GM11168 (cell line): ENCODE measurements around the gene ST8SIA5.
"Not testable (repeated sequence)": the region's sequence is repeated elsewhere in the genome, so short reads cannot be mapped to it uniquely, and the experiment has no call there.

Experiments used
- in situ Hi-C: fragments of 300-500 bp; cut with MboI; formaldehyde crosslinking; loops from one replicate; pipeline ENCODE4 v1.12.0; 2022; ENCODE audit warnings: low sequenced_read_pairs; ENCODE audit not compliant: unreplicated experiment

ST8SIA5 gene, protein sequence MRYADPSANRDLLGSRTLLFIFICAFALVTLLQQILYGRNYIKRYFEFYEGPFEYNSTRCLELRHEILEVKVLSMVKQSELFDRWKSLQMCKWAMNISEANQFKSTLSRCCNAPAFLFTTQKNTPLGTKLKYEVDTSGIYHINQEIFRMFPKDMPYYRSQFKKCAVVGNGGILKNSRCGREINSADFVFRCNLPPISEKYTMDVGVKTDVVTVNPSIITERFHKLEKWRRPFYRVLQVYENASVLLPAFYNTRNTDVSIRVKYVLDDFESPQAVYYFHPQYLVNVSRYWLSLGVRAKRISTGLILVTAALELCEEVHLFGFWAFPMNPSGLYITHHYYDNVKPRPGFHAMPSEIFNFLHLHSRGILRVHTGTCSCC

GRCh38 chr18:46756559-46757201 lies at the start of gene ST8SIA5:
ST8SIA5 (minus strand) TSS chr18:46757053; CDS start chr18:46756508, 545 bp downstream.
- in situ Hi-C loops, result no loop called here

DNA sequence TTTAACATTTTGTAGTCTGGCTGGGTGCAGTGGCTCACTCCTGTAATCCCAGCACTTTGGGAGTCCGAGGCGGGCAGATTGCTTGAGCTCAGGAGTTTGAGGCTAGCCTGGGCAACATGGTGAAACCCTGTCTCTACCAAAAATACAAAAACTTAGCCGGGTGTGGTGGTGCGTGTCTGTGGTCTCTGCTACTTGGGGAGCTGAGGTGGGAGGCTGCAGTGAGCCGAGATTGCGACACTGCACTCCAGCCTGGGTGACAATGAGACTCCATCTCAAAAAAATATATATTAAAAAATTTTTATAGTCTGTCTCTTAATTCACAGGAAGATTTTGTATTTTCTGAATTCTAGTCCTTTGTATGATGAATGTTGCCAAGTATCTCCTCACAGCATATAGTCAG lies 39.1 kb upstream of the ST8SIA5 start:
- in situ Hi-C loops, result not testable (repeated sequence)

GRCh38 chr18:46794607-46795006 lies 37.8 kb upstream of the ST8SIA5 start:
- in situ Hi-C loops, result no loop called here

DNA sequence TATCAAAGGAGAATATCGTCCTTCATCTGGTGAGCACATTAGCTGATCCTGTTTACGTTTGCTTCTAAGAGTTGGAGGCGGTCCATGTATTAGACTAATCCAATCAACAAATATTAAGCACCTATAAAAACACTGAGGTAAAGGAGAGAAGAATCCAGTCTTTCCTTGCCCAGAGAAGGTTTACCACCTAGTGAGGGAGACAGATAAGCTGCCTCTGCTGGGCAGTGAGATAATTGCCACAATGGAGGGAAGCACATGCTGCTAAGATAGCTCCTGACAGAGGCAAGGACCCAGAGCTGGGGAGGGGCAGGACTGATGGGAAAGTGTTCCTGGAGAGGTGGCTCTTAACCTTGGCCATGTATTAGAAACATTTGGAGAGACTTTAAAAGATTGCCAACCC lies 36.7 kb upstream of the ST8SIA5 start:
- in situ Hi-C loops, result no loop called here

DNA sequence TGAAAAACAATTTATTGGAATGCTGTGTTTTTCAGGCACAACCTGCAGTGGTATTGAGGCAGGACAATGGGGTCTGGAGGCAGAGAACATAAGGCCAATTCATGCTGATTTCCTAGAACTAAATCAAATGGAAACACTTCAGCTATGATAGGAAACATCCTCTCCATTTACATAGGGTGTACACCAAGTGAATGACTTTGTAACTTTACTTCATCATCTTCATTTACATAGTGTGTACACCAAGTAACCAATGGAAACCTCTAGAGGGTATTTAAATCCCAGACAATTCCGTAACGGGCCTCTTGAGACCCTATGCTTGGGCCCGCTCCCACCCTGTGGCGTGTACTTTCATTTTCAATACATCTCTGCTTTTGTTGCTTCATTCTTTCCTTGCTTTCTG lies 32.2 kb upstream of the ST8SIA5 start:
- in situ Hi-C loops, result no loop called here

- in situ Hi-C loops, result no loop called here
Measured at GRCh38 chr18:46787674-46788073, 30.8 kb upstream of the ST8SIA5 start.

DNA sequence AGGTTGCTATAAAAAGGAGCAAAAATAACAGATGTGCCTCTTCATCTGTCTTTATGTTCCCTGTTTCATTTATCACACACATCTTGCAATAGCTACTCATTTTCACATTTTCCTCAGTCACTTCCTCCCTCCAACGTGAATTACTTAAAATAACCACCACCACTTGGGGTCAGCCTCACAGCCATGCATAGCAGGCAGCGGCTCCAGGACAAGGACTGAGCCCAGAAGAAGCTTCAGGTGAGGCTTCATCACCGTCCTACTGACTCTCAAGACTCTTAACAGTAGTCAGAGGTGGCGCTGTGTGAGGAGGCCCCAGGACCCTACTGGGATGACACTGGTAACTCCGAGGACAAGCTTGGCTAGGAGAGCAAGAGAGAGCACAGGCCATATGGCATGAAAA lies 15.5 kb upstream of the ST8SIA5 start:
- in situ Hi-C loops, result no loop called here

- in situ Hi-C loops, result no loop called here
Measured at GRCh38 chr18:46771141-46771540, 14.3 kb upstream of the ST8SIA5 start.

DNA sequence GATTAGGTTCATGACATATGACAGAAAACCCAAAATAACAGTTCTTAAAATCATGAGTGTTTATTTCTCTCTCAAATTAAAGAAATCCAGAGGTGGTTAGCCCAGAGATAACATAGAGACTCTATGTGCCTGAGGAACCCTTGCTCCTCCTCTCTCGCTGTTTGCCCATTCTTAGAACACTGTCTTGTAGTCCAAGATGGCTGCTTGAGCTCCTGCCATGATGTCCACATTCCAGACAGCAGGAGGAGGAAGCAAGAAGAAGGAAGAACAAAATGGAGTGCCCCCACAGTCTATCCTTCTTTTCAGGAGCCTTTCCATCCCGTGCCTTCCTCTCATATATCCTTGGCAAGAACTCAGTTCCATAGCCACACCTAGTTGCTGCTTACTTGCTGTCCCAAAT lies 13.9 kb upstream of the ST8SIA5 start:
- in situ Hi-C loops, result no loop called here

DNA sequence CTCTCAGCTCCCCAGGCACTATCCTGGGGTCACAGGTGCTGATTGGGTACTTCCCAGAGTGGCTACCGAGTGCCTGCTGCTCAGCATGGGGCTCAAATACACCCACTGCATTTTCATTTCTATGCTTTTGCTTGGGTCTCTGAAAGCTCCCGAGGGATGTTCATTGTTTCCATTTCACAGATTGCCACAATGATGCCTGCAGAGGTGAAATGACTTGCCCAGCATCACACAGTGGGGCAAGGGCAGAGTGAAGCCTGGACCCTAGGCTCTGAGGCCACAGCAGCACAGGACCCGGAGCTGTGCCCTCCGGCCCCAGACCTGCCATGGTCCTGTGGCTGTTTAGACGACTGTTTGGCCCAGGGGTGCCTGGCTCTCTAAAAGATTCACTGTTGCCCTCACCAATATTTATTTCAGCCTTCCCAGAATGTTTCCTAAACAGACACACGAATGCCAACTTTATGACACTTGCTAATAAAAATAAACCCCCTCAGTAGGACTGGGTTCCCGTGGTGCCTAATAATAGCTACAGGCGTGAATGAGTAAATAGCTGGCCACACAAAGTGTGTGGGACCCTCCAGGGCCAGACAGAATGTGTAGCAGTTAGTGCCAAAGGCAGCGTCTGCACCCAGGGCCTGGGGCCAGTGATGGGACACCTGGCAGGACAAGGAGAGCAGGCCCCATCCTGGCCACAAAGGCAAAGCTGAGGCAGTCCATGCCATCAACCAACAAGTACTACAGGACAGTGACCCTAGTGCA lies 11.5 kb upstream of the ST8SIA5 start:
- in situ Hi-C loops, result no loop called here

DNA sequence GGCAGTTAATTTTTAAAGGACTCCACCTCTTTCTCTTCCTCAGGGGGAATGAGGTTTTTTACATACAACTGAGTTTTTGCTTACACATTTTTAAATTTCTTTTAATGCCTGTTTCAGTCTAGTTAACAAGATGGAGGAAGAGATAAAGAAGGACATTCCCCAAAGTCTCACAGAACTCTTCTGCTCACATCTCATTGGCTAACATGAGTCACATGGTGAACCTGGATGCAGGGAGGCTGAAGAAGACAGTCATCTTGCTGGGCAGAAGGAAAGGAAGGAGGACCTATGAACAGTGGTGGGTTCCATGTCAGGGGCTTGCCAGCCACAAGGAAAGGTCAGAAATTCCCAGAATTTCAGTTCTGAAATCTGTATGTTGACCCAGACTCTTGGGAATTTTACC lies 10.4 kb upstream of the ST8SIA5 start:
- in situ Hi-C loops, result no loop called here

GRCh38 chr18:46764586-46764985 lies 7.7 kb upstream of the ST8SIA5 start:
- in situ Hi-C loops, result no loop called here

DNA sequence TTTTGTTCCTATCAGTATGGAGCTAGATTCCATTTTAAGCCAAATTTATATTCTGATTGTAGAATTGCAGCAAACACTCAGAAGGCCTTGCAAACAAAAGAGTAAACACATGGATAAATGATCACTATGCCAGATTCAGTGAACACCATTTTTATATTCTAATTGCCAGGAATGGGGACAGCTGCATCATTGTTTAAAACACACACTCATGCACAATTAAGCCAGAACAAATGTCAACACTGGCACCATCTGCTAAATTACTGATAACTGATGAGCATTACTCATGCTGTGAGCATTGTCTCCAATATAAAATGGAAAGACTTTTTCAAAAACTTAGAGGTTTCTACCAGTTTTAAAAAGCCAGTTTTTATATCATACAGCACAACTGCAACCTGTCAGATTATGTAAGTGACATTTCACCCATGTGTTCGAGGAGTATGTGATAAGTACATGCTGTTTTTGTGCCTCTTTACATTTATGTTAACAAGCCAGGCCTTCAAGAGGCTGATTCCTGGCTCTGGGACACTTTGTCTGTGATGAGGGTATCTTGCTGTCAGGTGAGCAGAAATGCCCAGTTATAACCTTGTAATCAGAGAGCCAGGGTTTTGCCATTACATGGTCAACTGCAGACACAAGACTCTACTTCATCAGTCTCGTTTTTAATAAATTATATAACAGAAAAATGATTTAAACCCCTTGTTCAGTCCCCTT lies 4.4 kb upstream of the ST8SIA5 start:
- in situ Hi-C loops, result no loop called here

- in situ Hi-C loops, result no loop called here
Measured at GRCh38 chr18:46759890-46760289, 3.0 kb upstream of the ST8SIA5 start.

DNA sequence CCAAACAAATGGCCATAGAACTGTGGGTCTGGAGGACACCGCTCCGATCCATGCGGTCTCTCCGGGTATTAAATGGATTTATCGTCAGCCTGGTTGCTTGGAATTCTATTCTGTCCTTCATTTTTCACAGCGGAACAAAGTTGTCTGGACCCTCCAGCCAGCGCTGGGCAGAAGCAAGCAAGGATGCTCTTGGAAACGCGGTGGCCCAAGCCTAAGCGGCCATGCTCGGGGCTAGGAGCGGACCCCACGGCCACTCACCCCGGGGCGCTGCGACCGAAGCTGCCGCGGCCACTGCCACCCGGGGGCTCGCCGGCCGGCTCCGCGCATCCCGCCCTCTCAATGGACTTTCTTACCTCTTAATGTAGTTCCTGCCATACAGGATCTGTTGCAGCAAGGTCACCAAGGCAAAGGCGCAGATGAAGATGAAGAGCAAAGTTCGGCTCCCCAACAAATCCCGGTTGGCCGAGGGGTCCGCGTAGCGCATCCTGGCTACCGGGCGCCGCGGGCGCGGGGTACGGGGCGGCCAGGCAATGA lies 761 bp downstream of the ST8SIA5 start:
- in situ Hi-C loops, result no loop called here

DNA sequence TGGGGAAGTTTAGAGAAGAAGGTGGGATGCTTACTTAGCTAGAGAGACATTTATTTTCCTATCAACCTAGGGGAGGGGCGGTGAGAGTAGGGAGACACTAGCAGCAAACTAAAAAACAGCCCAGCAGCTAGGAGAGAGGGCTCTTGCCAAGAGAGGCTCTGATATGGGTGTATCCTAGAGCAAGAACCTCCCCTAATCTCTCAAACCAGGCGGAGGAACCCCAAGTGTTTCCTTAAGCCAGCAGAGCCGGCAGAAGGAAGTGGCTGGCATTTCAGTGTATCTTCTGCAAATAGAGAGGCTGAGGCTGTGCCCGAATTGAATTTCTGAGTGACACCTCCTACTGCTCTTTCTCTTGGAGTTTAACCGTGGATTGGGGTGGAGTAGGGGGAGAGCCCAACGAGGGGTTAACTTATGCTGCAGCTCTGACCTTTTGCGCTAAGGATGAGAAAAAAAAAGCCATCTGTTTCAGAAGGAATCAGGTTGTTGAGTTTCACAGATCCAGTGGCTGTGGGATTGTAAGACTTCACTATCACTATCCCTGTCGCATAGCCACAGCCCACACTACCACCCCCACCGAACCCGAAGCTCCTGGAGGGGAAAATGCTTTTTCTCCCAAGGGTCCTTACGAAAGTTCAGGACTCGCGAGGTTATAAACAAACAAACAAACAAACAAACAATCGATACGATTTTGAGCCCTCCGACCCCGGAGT lies 1.4 kb downstream of the ST8SIA5 start:
- in situ Hi-C loops, result no loop called here

DNA sequence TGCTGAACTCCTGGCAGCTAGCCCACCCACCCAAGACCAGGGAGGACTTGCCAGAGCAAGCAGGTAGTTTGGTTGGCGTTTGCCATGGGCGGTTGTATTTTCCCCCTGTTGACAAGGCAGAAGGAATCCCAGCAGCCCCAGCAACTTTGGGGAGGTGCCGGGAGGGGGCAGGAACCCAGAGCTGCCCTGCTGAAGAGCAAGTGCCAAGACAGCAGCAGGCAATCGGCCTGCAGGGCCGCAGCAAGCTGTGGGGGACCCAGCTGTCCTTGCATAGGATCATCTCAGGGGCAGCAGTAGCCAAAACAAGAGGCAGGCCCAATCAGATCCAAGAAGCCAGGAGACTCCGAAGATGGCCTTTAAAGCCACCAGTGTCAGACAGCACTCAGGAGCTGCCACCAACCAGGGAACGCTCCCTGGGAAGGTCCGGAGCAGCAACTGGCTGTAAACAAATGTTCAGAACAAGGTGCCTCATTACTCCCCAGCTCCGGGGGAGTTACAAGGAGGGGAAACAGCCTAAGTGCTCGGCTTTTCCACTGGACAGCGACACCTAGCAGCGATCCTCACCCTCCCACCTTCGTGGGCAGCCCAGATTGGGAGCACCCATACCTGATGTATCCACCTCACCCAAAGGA lies 2.1 kb downstream of the ST8SIA5 start:
- in situ Hi-C loops, result no loop called here

- in situ Hi-C loops, result no loop called here
Measured at GRCh38 chr18:46754188-46754587, 2.7 kb downstream of the ST8SIA5 start.

DNA sequence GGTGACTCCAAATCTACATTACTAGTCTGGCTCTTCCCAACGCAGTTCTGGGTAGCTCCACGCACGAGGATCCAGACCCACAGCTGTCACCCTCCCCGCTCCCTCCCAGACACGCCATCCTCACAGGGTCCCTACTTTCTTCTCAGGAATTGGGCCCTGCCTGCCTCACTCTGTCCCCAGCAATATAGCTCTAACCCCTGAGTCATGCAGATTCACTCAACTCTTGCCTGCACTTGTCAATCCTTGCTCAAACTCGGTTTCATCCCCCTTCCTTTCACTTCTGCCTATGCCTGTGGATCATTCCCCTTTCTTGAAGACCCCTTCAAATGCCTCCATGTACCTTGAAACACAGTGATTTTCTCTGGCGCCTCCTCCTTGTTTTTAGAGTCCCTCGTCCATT lies 5.0 kb downstream of the ST8SIA5 start:
- in situ Hi-C loops, result no loop called here
